H1 (cell line): ENCODE data around the gene FMN2. TPM values are rescaled to one million over a fixed set of nuclear protein-coding genes. Genes with fewer than 3 reads are reported as not detected.
A peak's percentile ranks its signal among the peaks of the same experiment; 100 is the strongest.

Source experiments
- CTCF ChIA-PET: fragments of 300-600 bp; sonication (Branson Sonifier 250); formaldehyde crosslinking; loops from one replicate; lab custom pipeline; 2021; ENCODE audit not compliant: partially characterized antibody; lab: Charles Lee
- POLR2A ChIA-PET: fragments of 300-600 bp; sonication (Branson Sonifier 250); formaldehyde crosslinking; loops from one replicate; lab custom pipeline; 2021; ENCODE audit warnings: inconsistent platforms; ENCODE audit not compliant: partially characterized antibody; lab: Charles Lee
- DNase-seq, 2 experiments: peaks; one replicate each; pipeline versions ENCODE4 v3.0.0 to v3.0.0-alpha.2; 2010 to 2022; ENCODE audit warnings: low spot score in 2 of 2, low read depth in 1 of 2, mixed read lengths in 1 of 2
- FAIRE-seq: peaks from 2 replicates; lab custom pipeline; 2011; peaks lifted over from hg19 to GRCh38; lab: Jason Lieb, UNC
- H2AFZ ChIP-seq: 2 replicates; pipeline ENCODE4 v1.8.1; 2012; ENCODE audit warnings: low read length, inconsistent platforms
- H2AK5ac ChIP-seq: 2 replicates; pipeline ENCODE4 v1.6.1; 2013; ENCODE audit warnings: low read depth, low read length
- H2BK120ac ChIP-seq: replicated peaks from 2 replicates; pipeline ENCODE3; 2013; ENCODE audit warnings: low read depth, low read length, inconsistent platforms
- H2BK12ac ChIP-seq: 2 replicates; pipeline ENCODE4 v1.6.1; 2013; ENCODE audit warnings: low read depth, low read length
- H2BK15ac ChIP-seq: 2 replicates; pipeline ENCODE4 v1.6.1; 2013; ENCODE audit warnings: low read length
- H2BK20ac ChIP-seq: 2 replicates; pipeline ENCODE4 v1.6.1; 2013; ENCODE audit warnings: low read length
- H2BK5ac ChIP-seq: 2 replicates; pipeline ENCODE4 v1.6.1; 2013; ENCODE audit warnings: low read depth, low read length
- H3K14ac ChIP-seq: 2 replicates; pipeline ENCODE4 v1.6.1; 2013; ENCODE audit warnings: inconsistent platforms; ENCODE audit not compliant: insufficient read length
- H3K18ac ChIP-seq: 2 replicates; pipeline ENCODE4 v1.6.1; 2013; ENCODE audit warnings: low read length; ENCODE audit errors: extremely low read depth
- H3K23ac ChIP-seq: 2 replicates; pipeline ENCODE4 v1.6.1; 2013; ENCODE audit warnings: inconsistent platforms; ENCODE audit not compliant: insufficient read length
- H3K23me2 ChIP-seq: 2 replicates; pipeline ENCODE4 v1.6.1; 2013; ENCODE audit warnings: low read depth, low read length
- H3K27ac ChIP-seq: 2 replicates; pipeline ENCODE4 v1.6.1; 2011; ENCODE audit warnings: low read depth, low read length, inconsistent platforms
- H3K27me3 ChIP-seq, 4 experiments: replicated peaks in 1 of 4; 1 replicate in 1 of 4; 2 replicates in 3 of 4; pipeline versions ENCODE4 v1.6.1 to v1.8.1; 2011 to 2013; ENCODE audit warnings: low read length in 3 of 4, mild to moderate bottlenecking in 3 of 4, inconsistent platforms in 2 of 4, mixed read lengths in 2 of 4, moderate library complexity in 1 of 4; ENCODE audit not compliant: control insufficient read depth in 3 of 4, insufficient read depth in 3 of 4; ENCODE audit errors: extremely low read depth in 1 of 4
- H3K36me3 ChIP-seq, 4 experiments: 2 replicates each; pipeline versions ENCODE4 v1.6.1 to v1.8.1; 2011 to 2013; ENCODE audit warnings: mild to moderate bottlenecking in 4 of 4, low read length in 3 of 4, moderate library complexity in 2 of 4, control low read depth in 1 of 4, inconsistent platforms in 1 of 4; ENCODE audit not compliant: insufficient read depth in 4 of 4, control insufficient read depth in 2 of 4
- H3K4ac ChIP-seq: replicated peaks from 2 replicates; pipeline ENCODE3; 2013; ENCODE audit warnings: low read length, low read depth, mixed read lengths, inconsistent platforms; ENCODE audit not compliant: insufficient read length
- H3K4me1 ChIP-seq, 4 experiments: replicated peaks in 1 of 4; 1 replicate in 1 of 4; 2 replicates in 3 of 4; pipeline versions ENCODE4 v1.6.1 to v1.8.1; 2011 to 2013; ENCODE audit warnings: low read length in 3 of 4, inconsistent platforms in 2 of 4, mixed read lengths in 1 of 4; ENCODE audit not compliant: insufficient read depth in 4 of 4, control insufficient read depth in 3 of 4
- H3K4me2 ChIP-seq, 2 experiments: 2 replicates each; pipeline versions ENCODE4 v1.6.1 to v1.8.1; 2011 to 2013; ENCODE audit warnings: low read depth in 2 of 2, low read length in 2 of 2, control low read depth in 1 of 2, inconsistent platforms in 1 of 2, mild to moderate bottlenecking in 1 of 2; ENCODE audit not compliant: insufficient read depth in 1 of 2
- H3K4me3 ChIP-seq, 4 experiments: fragments of 200-600, 300-600 bp in 1 of 4; sonication (generic), shearing (Covaris generic), sonication (Bioruptor Twin) in 1 of 4; 2 replicates each; pipeline versions ENCODE4 v1.5.1 to v1.8.1; 2011 to 2016; ENCODE audit warnings: low read length in 4 of 4, low read depth in 3 of 4, control low read depth in 2 of 4, inconsistent platforms in 2 of 4, mild to moderate bottlenecking in 2 of 4, mixed read lengths in 1 of 4, moderate library complexity in 1 of 4; ENCODE audit not compliant: insufficient read depth in 2 of 4; ENCODE audit errors: extremely low read depth in 1 of 4
- H3K56ac ChIP-seq: replicated peaks from 2 replicates; pipeline ENCODE3; 2013; ENCODE audit warnings: low read depth, mild to moderate bottlenecking, mixed read lengths, low read length, inconsistent platforms; ENCODE audit not compliant: insufficient read length
- H3K79me1 ChIP-seq: 2 replicates; pipeline ENCODE4 v1.6.1; 2013; ENCODE audit warnings: low read depth, low read length, control low read depth
- H3K79me2 ChIP-seq, 2 experiments: 2 replicates each; pipeline versions ENCODE4 v1.6.1 to v1.8.1; 2012 to 2013; ENCODE audit warnings: low read length in 2 of 2, mild to moderate bottlenecking in 2 of 2, inconsistent platforms in 1 of 2; ENCODE audit not compliant: insufficient read depth in 2 of 2, control insufficient read depth in 1 of 2
- H3K9ac ChIP-seq, 4 experiments: replicated peaks in 1 of 4; 1 replicate in 1 of 4; 2 replicates in 3 of 4; pipeline versions ENCODE4 v1.6.1 to v1.8.1; 2011 to 2013; ENCODE audit warnings: low read depth in 3 of 4, low read length in 3 of 4, control low read depth in 2 of 4, mild to moderate bottlenecking in 2 of 4, moderate library complexity in 2 of 4, inconsistent platforms in 1 of 4; ENCODE audit errors: extremely low read depth in 1 of 4
- H3K9me3 ChIP-seq, 2 experiments: 2 replicates each; pipeline versions ENCODE4 v1.6.1 to v1.8.1; 2012 to 2013; ENCODE audit warnings: mild to moderate bottlenecking in 2 of 2, moderate library complexity in 2 of 2, control low read depth in 1 of 2, inconsistent platforms in 1 of 2, low read depth in 1 of 2, low read length in 1 of 2, mixed read lengths in 1 of 2; ENCODE audit not compliant: insufficient read depth in 2 of 2
- H4K20me1 ChIP-seq, 2 experiments: replicated peaks in 1 of 2; 2 replicates each; pipeline versions ENCODE3 to v1.8.1; 2011 to 2013; ENCODE audit warnings: inconsistent platforms in 2 of 2, low read length in 2 of 2, mild to moderate bottlenecking in 1 of 2; ENCODE audit not compliant: insufficient read depth in 2 of 2, control insufficient read depth in 1 of 2
- H4K5ac ChIP-seq: 2 replicates; pipeline ENCODE4 v1.6.1; 2013; ENCODE audit warnings: low read length, low read depth, mixed read lengths, inconsistent platforms; ENCODE audit not compliant: insufficient read length
- H4K8ac ChIP-seq: 2 replicates; pipeline ENCODE4 v1.8.0; 2013; ENCODE audit warnings: mild to moderate bottlenecking, moderate library complexity, low read length, inconsistent platforms; ENCODE audit not compliant: insufficient read depth; ENCODE audit errors: extremely low read depth
- H4K91ac ChIP-seq: replicated peaks from 2 replicates; pipeline ENCODE3; 2013; ENCODE audit warnings: low read length, mixed read lengths, inconsistent platforms; ENCODE audit not compliant: insufficient read length
- BACH1 ChIP-seq: IDR thresholded peaks from 2 replicates; pipeline ENCODE4 v1.6.1; 2012; ENCODE audit warnings: low read length, improper control_type of control experiment
- CTCF ChIP-seq, 3 experiments: IDR thresholded peaks; 1 replicate in 2 of 3; 2 replicates in 1 of 3; pipeline versions ENCODE4 v1.5.1 to v1.6.1; 2011; ENCODE audit warnings: low read length in 3 of 3, mild to moderate bottlenecking in 3 of 3, inconsistent platforms in 2 of 3, low read depth in 1 of 3, moderate library complexity in 1 of 3; ENCODE audit not compliant: insufficient read depth in 1 of 3; ENCODE audit errors: control extremely low read depth in 1 of 3
- RAD21 ChIP-seq, 2 experiments: IDR thresholded peaks in 1 of 2; conservative IDR thresholded peaks in 1 of 2; 2 replicates each; pipeline ENCODE4 v1.6.1; 2011; ENCODE audit warnings: low read depth in 2 of 2, low read length in 2 of 2, improper control_type of control experiment in 1 of 2, inconsistent platforms in 1 of 2, mild to moderate bottlenecking in 1 of 2, moderate library complexity in 1 of 2
- WGBS, 2 experiments: shearing (Covaris generic) in 1 of 2; methylation state at CpG; one replicate each; pipeline versions ENCODE4 v1.1.6 to v1.1.7; 2013 to 2015; ENCODE audit warnings: low lambda C conversion rate in 2 of 2, mixed read lengths in 2 of 2, inconsistent platforms in 1 of 2, low coverage in 1 of 2, missing lambda C conversion rate in 1 of 2; ENCODE audit not compliant: insufficient replicate concordance in 2 of 2, insufficient coverage in 1 of 2, insufficient read length in 1 of 2; ENCODE audit errors: extremely low coverage in 1 of 2, missing lambda C conversion rate in 1 of 2; 5-methylcytosine and 5-hydroxymethylcytosine counted together
- polyA plus RNA-seq, 7 experiments: library from polyadenylated mRNA; depleted of rRNA in 3 of 7; stranded (reverse) in 5 of 7; unstranded in 2 of 7; fragments of >200 nt in 5 of 7; fragments of 200-250 nt in 2 of 7; gene quantifications; 1 replicate in 5 of 7; 2 replicates in 1 of 7; 4 replicates in 1 of 7; pipeline versions ENCODE4 v1.2.1 to v1.2.3, GENCODE V29; 2011 to 2013; ENCODE audit warnings: missing spikeins in 2 of 7, mixed read lengths in 2 of 7
- total RNA-seq: library from RNA; stranded (reverse); fragmentation: NEBNext Ultra II Directional; extraction: Animal tissue kit (Norgen Biotek cat#: 25700); gene quantifications from 2 replicates; pipeline ENCODE4 v1.2.1, GENCODE V29; 2021

Gene FMN2
- total and polyA plus RNA-seq, 2 of the 8 experiments (the other 6 are each of a cell fraction or from before 2014, with no cell fraction given), result 0.83 to 2.0 TPM

- no peak overlapping the region for H2AFZ ChIP-seq
- no peak overlapping the region for H4K8ac ChIP-seq
- no peak overlapping the region for H2AK5ac ChIP-seq
- H3K56ac ChIP-seq, result no peak overlapping the region
- no peak overlapping the region for H3K23ac ChIP-seq
- no peak overlapping the region for H2BK20ac ChIP-seq
- no peak overlapping the region for H4K5ac ChIP-seq
- no peaks in the 10 kb centered on the region for H3K79me2 ChIP-seq
- no peaks in the 10 kb centered on the region for H3K27me3 ChIP-seq
- no peaks in the 10 kb centered on the region for H3K23me2 ChIP-seq
- POLR2A ChIA-PET, result no interaction called here
- H3K4me2 ChIP-seq, result no peak overlapping the region
- no peaks in the 10 kb centered on the region for H3K4me1 ChIP-seq
- no peak overlapping the region for H3K14ac ChIP-seq
- H2BK15ac ChIP-seq, result no peak overlapping the region
- H3K18ac ChIP-seq, result no peak overlapping the region
- CTCF ChIA-PET, result interaction anchor here (0.7 to 2.6 kb wide), 17 partner anchors 9 to 443 kb away, joined by 3 to 9 read pairs (median 4); no protein-coding TSS in a partner anchor
- H2BK5ac ChIP-seq, result no peak overlapping the region
- no peak overlapping the region for H2BK12ac ChIP-seq
- H3K27ac ChIP-seq, result no peak overlapping the region
- DNase-seq (no peak), FAIRE-seq (no peak)
- H3K4me3 ChIP-seq, result no peak overlapping the region
- no peaks in the 10 kb centered on the region for H3K79me1 ChIP-seq
- no peak overlapping the region for H2BK120ac ChIP-seq
- H4K91ac ChIP-seq, result no peak overlapping the region
- H3K9ac ChIP-seq, result no peak overlapping the region
- WGBS, 2 experiments, result 91% methylated on average over 7 of the region's 7 CpGs; no CpG with 5 or more reads in 1 of the 2 experiments
- H3K9me3 ChIP-seq, result no peaks in the 10 kb centered on the region
- no peak overlapping the region for H3K4ac ChIP-seq
- H4K20me1 ChIP-seq, result no peaks in the 10 kb centered on the region
- no peaks in the 10 kb centered on the region for H3K36me3 ChIP-seq
- no peak for TF ChIP-seq BACH1
- peak in 2 of 3 experiments; percentile 18 to 27; a peak in 2 of 4 replicates for TF ChIP-seq CTCF (IDR thresholded peaks at IDR 0.05; ENCODE audit: control extremely low read depth in 1 of 3, insufficient read depth in 1 of 3, low read depth in 1 of 3, low read length in 3 of 3)
- TF ChIP-seq RAD21 (IDR thresholded peaks at IDR 0.05 in 1 of 2, conservative IDR thresholded peaks at IDR 0.05 in 1 of 2; ENCODE audit: low read depth in 2 of 2, low read length in 2 of 2), result peak; percentile 25 to 29; a peak in 3 of 4 replicates
- TF ChIP-seq, all 59 proteins: peak for 2
Measured at GRCh38 chr1:240169188-240169587, 77.5 kb downstream of the FMN2 start.
